ENCODE data around the gene CAMKK1.

DNA sequence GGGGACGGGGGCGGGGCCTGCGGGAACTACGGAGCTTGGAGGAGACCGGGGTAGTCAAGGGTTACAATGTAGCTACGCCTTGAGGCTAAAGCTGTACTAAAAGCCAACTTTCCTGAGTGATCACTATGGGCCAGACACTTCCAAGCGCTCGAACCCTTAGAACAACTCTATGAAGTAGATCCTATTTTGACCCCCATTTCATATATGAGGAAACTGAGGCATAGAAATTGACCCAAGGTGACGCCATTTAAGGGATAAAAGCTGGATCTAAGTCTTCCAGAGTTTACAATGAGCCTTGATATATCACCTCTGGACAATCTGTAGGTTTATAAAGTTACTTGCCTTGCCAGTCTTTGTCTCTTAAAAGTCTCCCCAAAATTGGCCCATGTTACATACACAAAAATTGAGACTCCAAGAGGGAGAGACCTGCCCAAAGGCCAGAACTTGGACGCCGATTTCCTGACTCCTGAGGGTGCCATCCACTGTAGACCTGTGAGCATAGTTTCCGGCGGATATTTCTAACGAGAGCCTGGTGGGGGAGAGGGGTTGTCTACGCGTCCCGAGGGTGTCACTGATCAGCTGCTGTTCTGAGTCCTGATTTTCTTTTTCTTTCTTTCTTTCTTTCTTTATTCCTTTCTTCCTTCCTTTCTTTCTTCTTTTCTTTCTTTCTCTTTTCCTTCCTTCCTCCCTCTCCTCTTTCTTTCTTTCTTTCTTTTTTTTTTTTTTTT, 46.3 kb downstream of the CAMKK1 start:
- TF ChIP-seq POLR2A (IDR thresholded peaks at IDR 0.05), result no peak
- TF ChIP-seq, protein P1, sequence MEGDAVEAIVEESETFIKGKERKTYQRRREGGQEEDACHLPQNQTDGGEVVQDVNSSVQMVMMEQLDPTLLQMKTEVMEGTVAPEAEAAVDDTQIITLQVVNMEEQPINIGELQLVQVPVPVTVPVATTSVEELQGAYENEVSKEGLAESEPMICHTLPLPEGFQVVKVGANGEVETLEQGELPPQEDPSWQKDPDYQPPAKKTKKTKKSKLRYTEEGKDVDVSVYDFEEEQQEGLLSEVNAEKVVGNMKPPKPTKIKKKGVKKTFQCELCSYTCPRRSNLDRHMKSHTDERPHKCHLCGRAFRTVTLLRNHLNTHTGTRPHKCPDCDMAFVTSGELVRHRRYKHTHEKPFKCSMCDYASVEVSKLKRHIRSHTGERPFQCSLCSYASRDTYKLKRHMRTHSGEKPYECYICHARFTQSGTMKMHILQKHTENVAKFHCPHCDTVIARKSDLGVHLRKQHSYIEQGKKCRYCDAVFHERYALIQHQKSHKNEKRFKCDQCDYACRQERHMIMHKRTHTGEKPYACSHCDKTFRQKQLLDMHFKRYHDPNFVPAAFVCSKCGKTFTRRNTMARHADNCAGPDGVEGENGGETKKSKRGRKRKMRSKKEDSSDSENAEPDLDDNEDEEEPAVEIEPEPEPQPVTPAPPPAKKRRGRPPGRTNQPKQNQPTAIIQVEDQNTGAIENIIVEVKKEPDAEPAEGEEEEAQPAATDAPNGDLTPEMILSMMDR (IDR thresholded peaks at IDR 0.05), result no peak
